A549 treated with AZD2906 at 1 μM for 4 hours (cell line): Measurements from ENCODE around the gene OR56B1. TPM values are rescaled to one million over a fixed set of nuclear protein-coding genes. Genes with fewer than 3 reads are reported as not detected.

Source experiments
- total RNA-seq: library from RNA; stranded (reverse); fragments of 200-300 nt; extraction: Qiagen RNA extraction; gene quantifications from 5 replicates; pipeline ENCODE4 v1.2.3, GENCODE V29; 2022

OR56B1 gene, protein sequence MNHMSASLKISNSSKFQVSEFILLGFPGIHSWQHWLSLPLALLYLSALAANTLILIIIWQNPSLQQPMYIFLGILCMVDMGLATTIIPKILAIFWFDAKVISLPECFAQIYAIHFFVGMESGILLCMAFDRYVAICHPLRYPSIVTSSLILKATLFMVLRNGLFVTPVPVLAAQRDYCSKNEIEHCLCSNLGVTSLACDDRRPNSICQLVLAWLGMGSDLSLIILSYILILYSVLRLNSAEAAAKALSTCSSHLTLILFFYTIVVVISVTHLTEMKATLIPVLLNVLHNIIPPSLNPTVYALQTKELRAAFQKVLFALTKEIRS
- total RNA-seq = not detected in 5 replicates

DNA sequence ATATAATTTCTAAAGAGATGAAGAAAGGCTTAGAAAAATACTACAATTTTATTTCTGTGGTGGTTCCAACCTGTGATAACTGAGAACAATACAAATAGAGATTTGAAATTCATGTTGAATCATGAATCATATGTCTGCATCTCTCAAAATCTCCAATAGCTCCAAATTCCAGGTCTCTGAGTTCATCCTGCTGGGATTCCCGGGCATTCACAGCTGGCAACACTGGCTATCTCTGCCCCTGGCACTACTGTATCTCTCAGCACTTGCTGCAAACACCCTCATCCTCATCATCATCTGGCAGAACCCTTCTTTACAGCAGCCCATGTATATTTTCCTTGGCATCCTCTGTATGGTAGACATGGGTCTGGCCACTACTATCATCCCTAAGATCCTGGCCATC lies at the start of gene OR56B1:
Gene OR56B1 (plus strand): TSS at position 53 of the 400 bp plus-strand sequence. CDS start 69 bp downstream, at position 122.

DNA sequence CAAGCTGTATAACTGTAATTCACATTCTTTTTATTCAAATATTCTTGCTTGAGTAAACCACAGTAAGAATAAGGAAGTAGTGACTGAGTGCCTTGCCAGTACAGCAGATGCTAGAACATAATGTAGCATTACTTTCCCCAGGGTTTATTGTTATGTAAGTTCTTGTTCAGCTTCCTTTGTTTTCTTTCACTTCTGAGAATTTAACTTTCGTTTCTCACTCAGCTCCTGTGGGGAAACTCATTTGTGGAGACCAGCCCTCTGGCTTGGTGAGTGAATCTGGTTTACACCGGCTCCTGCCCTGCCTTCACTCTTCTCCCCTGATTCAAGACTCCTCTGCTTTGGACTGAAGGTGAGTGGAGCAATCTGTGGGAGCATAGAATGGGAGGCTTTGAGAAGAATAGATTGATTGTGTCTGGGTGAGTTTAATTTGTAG lies 46.7 kb upstream of the OR56B1 start, which contains the start of gene TRIM22:
Gene TRIM22 (plus strand): TSS at position 240 of the 433 bp plus-strand sequence. CDS start 6,443 bp downstream, outside the sequence.

DNA sequence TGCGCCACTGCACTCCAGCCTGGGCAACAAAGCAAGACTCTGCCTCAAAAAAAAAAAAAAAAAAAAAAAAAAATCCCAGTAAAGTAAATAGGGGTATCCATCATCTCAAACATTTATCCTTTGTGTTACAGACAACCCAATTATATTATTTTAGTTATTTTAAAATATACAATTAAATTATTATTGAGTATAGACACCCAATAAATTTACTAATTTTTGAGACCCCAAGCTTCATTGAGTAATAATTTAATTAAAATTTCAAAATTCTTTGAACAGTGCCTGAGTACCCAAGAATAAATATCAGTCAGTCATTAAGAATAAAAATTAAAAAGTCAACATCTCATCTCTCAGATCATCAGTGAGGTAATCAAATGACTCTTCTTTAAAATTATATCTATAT lies 17.7 kb downstream of the OR56B1 start, which contains the start of gene OR52N4:
Gene OR52N4 (plus strand): TSS at position 301 of the 400 bp plus-strand sequence. CDS start 498 bp downstream, outside the sequence.

DNA sequence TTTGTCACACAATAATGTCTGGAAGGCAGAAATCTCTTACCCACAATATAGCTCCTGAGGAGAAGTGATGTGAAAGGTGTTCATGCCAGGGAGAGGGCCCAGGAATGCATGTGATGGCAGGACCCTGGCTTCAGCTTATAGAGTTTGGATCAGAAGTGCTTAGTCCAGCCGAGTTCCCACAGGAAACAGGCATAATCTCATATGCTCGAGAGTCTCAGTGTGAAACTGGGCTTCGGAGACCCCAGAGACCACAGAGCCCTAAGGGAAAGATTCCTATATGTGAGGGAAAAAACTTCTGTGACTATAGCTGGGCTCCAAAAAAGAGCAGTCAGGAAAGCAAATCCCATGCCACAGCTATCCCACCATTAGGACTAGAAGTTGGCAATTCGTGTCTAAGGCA lies 47.0 kb downstream of the OR56B1 start, which contains the start of gene OR52N5:
Gene OR52N5 (minus strand): TSS at position 101 of the 400 bp plus-strand sequence. CDS start 4,721 bp downstream, outside the sequence.

Other genes with a start within 250 kb of the OR56B1 start
- gene OR52D1, start 247.8 kb upstream of the OR56B1 start, total RNA-seq = not detected in 5 replicates
- gene UBQLN3, start 226.5 kb upstream of the OR56B1 start, total RNA-seq = not detected in 5 replicates
- gene UBQLNL, start 219.7 kb upstream of the OR56B1 start, total RNA-seq = 0.02 TPM in 1 of 5 replicates, not detected in the others
- gene OR52H1, start 187.9 kb upstream of the OR56B1 start, total RNA-seq = not detected in 5 replicates
- not detected in 5 replicates for gene OR52B6, start 155.6 kb upstream of the OR56B1 start, total RNA-seq
- 6.9 to 8.3 TPM (median 7.6 TPM) in 5 replicates for gene TRIM6, start 139.8 kb upstream of the OR56B1 start, total RNA-seq
- 2.3 to 3.6 TPM (median 2.9 TPM) in 5 replicates for gene TRIM34, start 111.4 kb upstream of the OR56B1 start, total RNA-seq
- gene TRIM5, start 51.4 kb upstream of the OR56B1 start, total RNA-seq = 8.6 to 11.8 TPM (median 9.6 TPM) in 5 replicates
- gene TRIM22, start 46.7 kb upstream of the OR56B1 start, total RNA-seq = 0.60 to 1.8 TPM (median 1.1 TPM) in 5 replicates
- not detected in 5 replicates for gene OR52N4, start 17.8 kb downstream of the OR56B1 start, total RNA-seq
- gene OR52N5, start 46.9 kb downstream of the OR56B1 start, total RNA-seq = not detected in 5 replicates
- not detected in 5 replicates for gene OR52N1, start 54.8 kb downstream of the OR56B1 start, total RNA-seq
- not detected in 5 replicates for gene OR52N2, start 72.5 kb downstream of the OR56B1 start, total RNA-seq
- not detected in 5 replicates for gene OR52E6, start 105.4 kb downstream of the OR56B1 start, total RNA-seq
- gene OR52E8, start 121.2 kb downstream of the OR56B1 start, total RNA-seq = not detected in 5 replicates
- gene OR52E4, start 144.2 kb downstream of the OR56B1 start, total RNA-seq = not detected in 5 replicates
- not detected in 5 replicates for gene OR52E5, start 156.8 kb downstream of the OR56B1 start, total RNA-seq
- gene OR56A3, start 205.8 kb downstream of the OR56B1 start, total RNA-seq = not detected in 5 replicates
- gene OR56A5, start 232.0 kb downstream of the OR56B1 start, total RNA-seq = not detected in 5 replicates